ENCODE measurements around the gene ATP8B4. TPM values are rescaled to one million over a fixed set of nuclear protein-coding genes. Genes with fewer than 3 reads are reported as not detected.

The ATP8B4 gene
- total and polyA plus RNA-seq, 12 donors = 2.1 to 23.9 (median 4.9) TPM

DNA sequence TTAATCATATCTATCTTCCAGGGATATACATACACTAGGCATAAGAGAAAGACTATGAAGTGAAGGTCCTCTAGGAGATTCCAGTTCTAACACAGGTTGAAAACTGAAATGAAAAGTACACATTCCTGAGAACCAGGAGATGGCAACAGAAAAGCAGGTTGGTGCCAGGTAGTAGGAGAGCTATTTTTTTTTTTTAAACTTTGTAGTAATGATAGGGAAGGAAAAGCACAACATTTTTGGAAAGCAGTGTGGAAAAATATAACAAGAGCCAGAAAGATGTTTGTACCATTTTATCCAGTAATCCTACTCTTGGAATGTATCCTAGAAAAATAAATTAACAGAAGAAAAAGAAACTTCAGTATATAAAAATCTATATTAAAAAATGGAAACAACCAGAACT, 308.3 kb downstream of the ATP8B4 start:
- intact Hi-C loops (cut with DNase I) = no loop called here
- TF ChIP-seq, protein P1, sequence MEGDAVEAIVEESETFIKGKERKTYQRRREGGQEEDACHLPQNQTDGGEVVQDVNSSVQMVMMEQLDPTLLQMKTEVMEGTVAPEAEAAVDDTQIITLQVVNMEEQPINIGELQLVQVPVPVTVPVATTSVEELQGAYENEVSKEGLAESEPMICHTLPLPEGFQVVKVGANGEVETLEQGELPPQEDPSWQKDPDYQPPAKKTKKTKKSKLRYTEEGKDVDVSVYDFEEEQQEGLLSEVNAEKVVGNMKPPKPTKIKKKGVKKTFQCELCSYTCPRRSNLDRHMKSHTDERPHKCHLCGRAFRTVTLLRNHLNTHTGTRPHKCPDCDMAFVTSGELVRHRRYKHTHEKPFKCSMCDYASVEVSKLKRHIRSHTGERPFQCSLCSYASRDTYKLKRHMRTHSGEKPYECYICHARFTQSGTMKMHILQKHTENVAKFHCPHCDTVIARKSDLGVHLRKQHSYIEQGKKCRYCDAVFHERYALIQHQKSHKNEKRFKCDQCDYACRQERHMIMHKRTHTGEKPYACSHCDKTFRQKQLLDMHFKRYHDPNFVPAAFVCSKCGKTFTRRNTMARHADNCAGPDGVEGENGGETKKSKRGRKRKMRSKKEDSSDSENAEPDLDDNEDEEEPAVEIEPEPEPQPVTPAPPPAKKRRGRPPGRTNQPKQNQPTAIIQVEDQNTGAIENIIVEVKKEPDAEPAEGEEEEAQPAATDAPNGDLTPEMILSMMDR (IDR thresholded peaks at IDR 0.05) = no peak
- TF ChIP-seq POLR2A (IDR thresholded peaks at IDR 0.05) = no peak
- no peaks in the 10 kb centered on the region for H3K9me3 ChIP-seq (replicated peaks in 1 of 3)
- no peak for DNase-seq
- no peaks in the 10 kb centered on the region for H3K36me3 ChIP-seq (replicated peaks in 1 of 2)
- no peaks in the 10 kb centered on the region for H3K27me3 ChIP-seq
- no peak overlapping the region for H3K4me3 ChIP-seq
- H3K27ac ChIP-seq = no peak overlapping the region
- H3K4me1 ChIP-seq (replicated peaks in 1 of 2) = no peaks in the 10 kb centered on the region

DNA sequence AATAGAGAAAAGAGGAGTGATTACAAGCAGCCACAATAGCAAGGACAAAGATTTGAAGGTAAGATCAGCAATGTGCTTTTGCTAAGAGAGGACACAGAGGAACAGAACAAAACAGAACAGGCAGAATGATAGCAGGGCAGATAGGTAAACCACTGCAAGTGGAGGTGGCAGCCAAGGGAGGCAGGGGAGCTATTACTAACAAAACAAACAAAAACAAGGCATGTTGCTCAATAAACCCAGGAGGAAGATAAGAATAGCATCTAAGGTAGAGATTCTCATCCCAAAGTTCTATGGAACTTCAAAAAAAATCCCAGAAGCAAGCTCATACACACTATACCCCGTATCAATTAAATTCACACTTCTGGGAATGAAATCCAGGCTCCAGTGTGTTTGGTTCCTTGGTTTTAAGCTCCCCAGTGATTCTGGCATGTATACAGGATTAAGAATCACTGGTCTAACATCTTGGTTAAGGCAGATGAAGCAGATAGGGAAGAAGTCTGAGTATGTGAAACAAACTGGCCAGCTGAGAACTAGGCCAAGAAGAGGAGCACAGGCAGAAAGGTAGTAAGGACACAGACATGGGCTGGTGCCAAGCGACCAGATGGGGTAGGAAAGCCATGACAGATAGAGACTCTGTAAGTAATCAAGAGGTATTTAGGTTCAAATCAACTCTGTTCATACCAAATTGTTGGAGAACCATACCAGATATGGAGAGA, 309.0 kb downstream of the ATP8B4 start:
- no peak overlapping the region for H3K27ac ChIP-seq
- 67 to 85% (median 81%) methylated on average over 2 of the region's 2 CpGs for WGBS, 4 donors
- no peak for TF ChIP-seq POLR2A (IDR thresholded peaks at IDR 0.05)
- TF ChIP-seq, protein P1 (IDR thresholded peaks at IDR 0.05) = no peak

DNA sequence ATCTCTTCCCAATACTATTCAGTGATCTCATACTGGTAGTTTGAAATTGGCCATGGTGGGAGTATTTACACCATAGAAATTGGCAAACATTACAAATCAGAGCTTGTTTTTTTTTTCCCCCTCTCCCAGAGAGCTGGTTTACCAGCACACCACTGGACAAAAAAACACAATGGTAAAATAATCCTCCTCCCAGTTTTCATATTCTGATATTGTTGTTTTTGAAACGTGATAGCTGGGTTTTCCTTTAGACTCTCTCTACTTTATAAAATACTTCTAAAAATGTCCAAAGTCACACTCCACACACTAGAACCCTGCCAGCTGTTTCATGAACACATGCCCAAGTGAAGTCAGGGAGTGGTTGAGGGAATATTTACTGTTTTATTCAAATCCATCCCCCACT, 310.7 kb downstream of the ATP8B4 start:
- no peak overlapping the region for H3K27ac ChIP-seq
- no peak for TF ChIP-seq POLR2A (IDR thresholded peaks at IDR 0.05)
- TF ChIP-seq, protein P1 (IDR thresholded peaks at IDR 0.05) = no peak
- WGBS, 4 donors = 64 to 85% (median 72%) methylated on average over 1 of the region's 1 CpG
- no peaks in the 10 kb centered on the region for H3K9me3 ChIP-seq (replicated peaks in 1 of 3)
- H3K27me3 ChIP-seq = no peaks in the 10 kb centered on the region
- H3K4me1 ChIP-seq (replicated peaks in 1 of 2) = no peaks in the 10 kb centered on the region
- no peaks in the 10 kb centered on the region for H3K36me3 ChIP-seq (replicated peaks in 1 of 2)
- intact Hi-C loops (cut with DNase I) = no loop called here
- no peak overlapping the region for H3K4me3 ChIP-seq
- no peak for DNase-seq

More for the DNA sequence above, 309.0 kb downstream of the ATP8B4 start:
- Histone ChIP-seq H3K27me3 (no peaks in the 10 kb centered on the region), H3K36me3 (replicated peaks in 1 of 2) (no peaks in the 10 kb centered on the region), H3K4me3 (no peak overlapping the region), H3K9me3 (replicated peaks in 1 of 3) (no peaks in the 10 kb centered on the region), H3K4me1 (replicated peaks in 1 of 2) (no peaks in the 10 kb centered on the region)
- no peak for DNase-seq
- intact Hi-C loops (cut with DNase I) = no loop called here

Small RNAs within 50 kb of the gene (small RNA-seq; reads per million reads assigned to genes)
- gene RNA5SP394 = 0 reads per million in 2 donors

Other genes with a start within 250 kb of the ATP8B4 start
- gene SLC27A2, start 63.0 kb upstream of the ATP8B4 start, total RNA-seq = 10 to 100 TPM in 8 of 9 donors, under 1 TPM in 1; 0.22 to 49.5 (median 34.4) TPM
- gene SLC27A2, start 63.0 kb upstream of the ATP8B4 start, polyA plus RNA-seq = 10 to 100 TPM in 1 of 3 donors, 1 to 10 TPM in 2; 8.0 to 13.0 (median 8.1) TPM
- gene HDC, start 146.5 kb upstream of the ATP8B4 start, total RNA-seq = under 1 TPM in 4 of 9 donors, not detected in 5; 0.11 to 0.28 (median 0.19) TPM
- under 1 TPM in 2 of 3 donors, not detected in 1; 0.13 to 0.32 TPM for gene HDC, start 146.5 kb upstream of the ATP8B4 start, polyA plus RNA-seq
- gene GABPB1, start 236.0 kb upstream of the ATP8B4 start, total RNA-seq = 10 to 100 TPM; 12.6 to 24.3 (median 14.7) TPM
- gene GABPB1, start 236.0 kb upstream of the ATP8B4 start, polyA plus RNA-seq = 10 to 100 TPM in 1 of 3 donors, 1 to 10 TPM in 2; 3.7 to 23.4 (median 7.2) TPM